NCI-H2029 (cell line): ENCODE data around the gene IQCH.
"Not testable (repeated sequence)": the region's sequence is repeated elsewhere in the genome, so short reads cannot be mapped to it uniquely, and the experiment has no call there.

Source experiments
- DNase-seq: peaks from one replicate; lab custom pipeline; 2025; lab: John Stamatoyannopoulos, UW

Gene IQCH

DNA sequence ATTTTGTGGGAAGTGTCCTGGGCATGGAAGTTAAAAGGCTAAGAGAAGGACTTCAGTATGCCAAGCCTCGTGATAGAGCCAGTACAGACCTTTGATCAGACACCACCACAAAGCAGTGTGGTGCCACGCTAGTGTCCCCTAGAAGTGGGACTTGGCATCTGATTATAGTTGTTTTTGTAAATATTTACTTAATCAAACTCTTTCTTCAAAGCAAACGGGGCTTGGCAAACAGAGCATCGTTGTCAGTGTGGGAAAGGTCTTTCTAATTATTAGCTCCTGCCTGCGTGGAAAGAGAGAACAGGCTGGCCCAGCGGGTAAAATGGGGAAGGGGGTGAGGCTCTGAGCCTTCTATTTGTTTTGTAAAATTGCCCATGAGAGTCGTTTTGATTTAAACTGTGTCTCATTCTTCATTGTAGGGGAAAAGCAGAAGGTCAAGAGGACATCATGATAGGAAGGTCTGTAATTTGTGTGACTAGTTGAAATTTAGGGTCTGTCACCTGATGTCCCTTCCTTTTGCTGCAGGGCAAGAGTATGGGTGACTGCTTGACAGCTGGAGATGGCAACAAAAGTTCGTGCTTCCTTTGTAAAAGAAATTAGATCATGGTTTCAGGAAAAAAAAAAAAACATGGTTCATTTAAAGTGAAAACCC lies 105.0 kb downstream of the IQCH start:
- no peak for DNase-seq

- DNase-seq, result no peak
Observed at GRCh38 chr15:67361100-67361499, 106.5 kb downstream of the IQCH start.

DNA sequence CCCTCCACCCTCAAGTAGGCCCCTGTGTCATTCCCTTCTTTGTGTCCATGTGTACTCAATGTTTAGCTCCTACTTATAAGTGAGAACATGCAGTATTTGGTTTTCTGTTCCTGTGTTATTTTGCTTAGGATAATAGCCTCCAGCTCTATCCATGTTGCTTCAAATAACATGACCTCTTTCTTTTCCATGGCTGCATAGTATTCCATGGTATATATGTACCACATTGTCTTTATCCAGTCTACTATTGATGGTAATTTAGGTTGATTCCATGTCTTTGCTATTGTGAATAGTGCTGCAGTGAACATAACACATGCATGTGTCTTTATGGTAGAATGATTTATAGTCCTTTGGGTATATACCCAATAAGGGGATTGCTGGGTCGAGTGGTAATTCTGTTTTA lies 109.1 kb downstream of the IQCH start:
- DNase-seq, result not testable (repeated sequence)

DNA sequence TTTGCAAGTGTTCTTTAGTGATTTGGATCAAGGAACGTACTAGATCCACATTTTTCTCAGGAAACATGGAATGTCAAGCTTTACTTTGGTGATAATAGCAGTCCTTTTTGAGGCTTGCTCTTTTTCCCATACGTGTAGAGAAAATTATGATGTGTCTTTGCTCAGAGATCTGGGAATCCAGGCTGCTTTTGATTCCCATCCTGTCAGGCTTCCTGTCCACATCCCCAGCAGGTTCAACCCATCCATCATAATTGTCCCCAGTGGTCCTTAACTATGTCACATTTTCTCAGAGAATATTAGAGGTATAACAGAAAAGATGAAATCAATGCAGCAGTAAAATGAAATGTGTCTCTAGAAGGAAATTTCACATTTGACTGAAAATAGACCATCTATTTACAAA lies 111.4 kb downstream of the IQCH start:
- no peak for DNase-seq

- DNase-seq, result no peak
Observed at GRCh38 chr15:67366904-67367303, 112.3 kb downstream of the IQCH start.

DNA sequence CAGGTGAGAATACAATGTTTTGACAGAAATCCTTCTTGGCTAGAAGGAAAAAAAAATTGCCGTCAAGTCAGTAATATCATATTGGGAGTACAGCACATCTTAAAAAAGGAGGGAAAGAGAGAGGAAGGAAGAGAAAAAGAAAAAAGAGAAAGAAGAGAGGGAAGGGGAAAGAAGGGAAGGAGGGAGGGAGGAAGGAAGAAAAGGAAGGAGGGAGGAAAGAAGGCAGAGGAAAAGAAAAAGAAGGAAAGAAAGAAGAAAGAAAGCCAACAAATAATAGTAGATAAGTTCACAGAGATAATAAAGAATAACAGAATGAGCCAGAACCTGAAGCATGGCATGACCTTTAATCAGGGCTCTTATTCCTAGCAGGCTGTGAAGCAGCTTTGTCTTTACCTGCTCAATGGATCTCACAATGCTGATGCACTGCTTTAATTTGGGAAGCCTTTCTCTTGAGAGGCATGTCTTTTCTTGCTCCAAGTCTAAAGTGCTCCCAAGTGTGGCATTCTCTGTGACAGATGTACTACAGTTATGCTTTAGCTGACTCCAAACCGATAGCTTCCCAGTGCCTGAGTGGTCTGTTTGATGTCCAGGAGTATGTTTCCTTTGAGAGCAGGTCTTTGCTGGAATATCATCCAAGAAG lies 114.9 kb downstream of the IQCH start:
- no peak for DNase-seq

DNA sequence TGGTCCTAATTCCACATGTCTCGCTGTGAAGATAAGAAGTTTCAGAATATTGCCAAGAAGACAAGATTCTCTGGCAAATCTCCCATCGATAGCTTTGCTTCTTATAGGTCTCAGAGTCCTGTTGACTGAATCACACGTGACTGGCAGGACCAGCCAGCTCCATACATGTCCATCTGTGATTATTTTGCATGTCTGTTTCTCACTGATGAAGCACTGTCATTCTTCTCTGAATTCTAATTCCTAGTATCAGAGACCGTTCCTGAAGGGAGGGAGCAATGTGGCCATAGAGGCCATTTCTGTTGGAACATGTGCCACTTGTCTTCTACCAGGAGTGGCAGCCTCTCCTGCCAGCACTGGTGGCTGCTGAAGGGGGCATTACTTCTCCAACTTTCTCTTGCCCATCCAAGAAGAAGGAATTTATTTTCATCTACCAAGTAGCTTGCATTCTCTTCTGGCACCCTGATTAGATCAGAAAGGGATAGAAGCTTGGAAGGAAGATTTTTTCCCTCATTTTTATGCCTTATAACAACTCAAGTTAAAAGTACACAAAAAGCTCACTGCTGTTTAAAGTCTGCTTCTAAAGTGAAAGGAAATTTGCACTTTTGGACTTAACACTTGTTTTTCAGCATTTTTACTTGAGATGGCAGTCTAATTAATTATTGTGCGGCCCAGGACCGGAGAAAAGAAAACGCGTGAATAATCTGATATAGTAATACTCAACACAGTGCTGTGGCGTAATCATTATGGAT lies 115.8 kb downstream of the IQCH start:
- DNase-seq, result no peak

DNA sequence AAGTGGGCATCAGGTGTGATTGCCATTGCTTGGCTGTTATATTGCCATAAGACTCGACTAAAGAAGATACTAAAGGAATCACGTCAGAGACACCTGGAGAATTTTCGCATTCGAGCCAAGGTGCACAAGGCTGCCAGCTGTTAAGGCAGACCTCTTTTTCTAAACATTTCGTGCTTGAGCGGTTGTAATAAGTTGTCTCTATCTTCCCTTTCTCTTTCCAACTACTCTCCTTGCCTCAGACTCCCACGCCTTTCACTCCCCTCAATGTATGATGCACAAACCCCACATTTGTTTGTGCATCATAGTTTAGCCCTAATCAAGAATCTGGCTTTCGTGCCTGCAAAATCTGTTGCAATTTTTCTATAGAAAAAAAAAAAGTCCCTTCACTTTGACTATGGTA lies 118.0 kb downstream of the IQCH start:
- DNase-seq, result no peak

DNA sequence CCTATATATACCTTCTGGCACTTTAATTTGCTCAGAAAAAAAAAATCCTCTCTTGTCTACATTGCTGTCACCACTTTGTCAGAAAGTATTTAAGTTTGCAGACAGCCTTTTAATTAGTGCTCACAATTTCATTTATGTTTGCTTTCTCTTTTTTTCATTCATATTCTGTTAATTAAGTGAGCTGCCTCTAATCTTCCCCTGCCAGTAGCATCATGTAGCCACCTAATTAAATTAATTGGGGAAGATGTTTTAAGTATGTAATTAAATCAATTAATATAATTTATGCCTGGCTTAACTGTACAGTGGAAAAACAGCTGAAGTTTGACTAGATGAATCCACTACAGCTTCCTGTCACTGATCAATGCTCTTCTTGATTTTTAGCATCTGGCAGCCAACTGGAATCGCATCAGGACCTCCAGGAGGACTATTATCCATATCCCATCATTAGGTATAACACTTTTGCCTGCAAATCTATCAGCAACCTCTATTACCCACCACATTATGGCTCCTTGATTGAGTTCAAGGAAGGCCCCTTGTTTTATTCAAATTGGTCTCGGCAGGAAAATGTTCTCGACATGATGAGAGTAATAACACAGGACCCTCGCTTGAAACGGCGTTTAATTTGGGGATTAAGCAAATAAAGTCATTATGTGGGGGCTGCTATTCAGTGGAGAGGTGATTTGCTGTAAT lies 118.5 kb downstream of the IQCH start:
- no peak for DNase-seq

GRCh38 chr15:67373971-67374370 lies 119.4 kb downstream of the IQCH start:
- no peak for DNase-seq

GRCh38 chr15:67379530-67379929 lies 124.9 kb downstream of the IQCH start:
- no peak for DNase-seq

DNA sequence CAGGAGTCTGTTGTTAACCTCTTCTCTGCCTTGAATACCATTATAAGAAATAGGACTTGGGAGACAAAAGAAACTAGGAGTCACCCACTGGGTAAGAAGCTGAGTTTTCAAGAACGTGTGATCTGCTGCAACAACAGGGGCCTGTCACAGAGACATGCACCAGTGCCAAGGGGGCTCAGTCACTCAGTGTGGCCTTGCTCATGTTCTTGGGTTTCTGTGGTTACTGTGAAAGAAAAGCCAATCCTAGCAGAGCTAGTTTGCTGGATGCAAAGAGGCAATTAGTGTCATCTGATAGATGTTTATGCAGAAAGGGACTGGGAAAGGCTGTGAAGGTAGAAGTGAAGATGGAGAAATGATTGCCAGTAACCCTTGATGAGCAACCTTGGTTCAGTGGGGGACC lies 126.3 kb downstream of the IQCH start:
- DNase-seq, result no peak

DNA sequence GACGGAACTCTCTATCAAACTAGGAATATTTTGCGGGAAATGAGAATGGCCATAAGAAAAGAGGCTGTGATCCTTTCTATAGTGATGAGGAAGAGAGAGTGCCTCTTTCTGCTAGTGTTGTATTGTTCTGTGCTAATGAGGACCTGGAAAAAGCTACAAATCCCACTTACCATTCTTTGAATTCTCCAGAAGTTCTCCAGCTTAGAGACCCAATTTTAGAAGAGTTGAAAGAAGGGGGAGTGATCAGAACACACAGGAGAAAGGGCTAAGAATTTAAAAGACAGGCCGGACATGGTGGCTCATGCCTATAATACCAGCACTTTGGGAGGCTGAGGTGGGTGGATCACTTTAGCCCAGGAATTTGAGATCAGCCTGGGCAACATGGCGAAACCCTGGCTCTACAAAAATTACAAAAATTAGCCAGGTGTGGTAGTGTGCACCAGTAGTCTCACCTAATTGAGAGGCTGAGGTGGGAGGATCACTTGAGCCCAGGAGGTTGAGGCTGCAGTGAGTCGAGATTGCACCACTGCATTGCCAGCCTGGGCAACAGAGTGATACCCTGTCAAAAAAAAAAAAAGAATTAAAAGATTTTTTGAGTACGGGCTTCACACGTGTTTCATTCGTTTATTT lies 126.9 kb downstream of the IQCH start:
- no peak for DNase-seq

DNA sequence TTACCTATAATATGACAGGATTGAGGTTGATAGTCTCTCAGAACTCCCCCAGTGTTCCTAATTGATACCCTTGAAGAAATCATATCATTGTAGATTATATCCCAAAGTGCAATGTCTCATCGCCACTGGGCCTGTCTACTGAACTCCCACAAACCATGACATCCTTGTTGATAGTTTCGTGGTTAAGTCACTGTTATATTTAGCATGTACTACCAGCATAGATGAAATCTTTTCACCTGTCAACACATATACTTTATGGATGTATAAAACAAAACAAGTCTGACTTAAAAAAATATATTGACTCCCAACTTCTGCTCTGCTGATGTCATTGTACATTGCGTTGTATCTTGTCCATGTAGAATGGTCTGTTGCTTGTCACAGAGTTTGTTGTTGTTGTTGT lies 128.1 kb downstream of the IQCH start:
- DNase-seq, result no peak

GRCh38 chr15:67383899-67384298 lies 129.3 kb downstream of the IQCH start:
- no peak for DNase-seq

- no peak for DNase-seq
Observed at GRCh38 chr15:67384761-67385160, 130.2 kb downstream of the IQCH start.

DNA sequence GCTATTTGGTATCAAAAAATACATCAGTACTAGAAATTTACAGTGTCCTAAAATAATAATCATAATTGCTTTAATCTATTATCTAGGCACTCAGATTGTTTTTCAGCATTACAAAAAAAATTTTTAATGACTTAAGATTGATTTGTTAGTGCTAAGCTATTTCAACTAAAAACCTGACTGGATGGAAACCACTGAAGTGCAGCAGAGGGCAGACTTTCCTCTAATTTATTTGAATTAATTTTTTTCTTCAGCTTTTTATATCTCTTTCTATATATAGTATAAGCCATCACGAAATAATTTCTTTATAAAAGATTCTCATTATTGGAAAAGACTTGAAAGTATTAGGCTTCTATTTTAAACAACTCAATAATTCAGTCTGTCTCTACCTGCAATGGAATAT lies 131.4 kb downstream of the IQCH start:
- no peak for DNase-seq

- DNase-seq, result no peak
Observed at GRCh38 chr15:67386947-67387346, 132.4 kb downstream of the IQCH start.

GRCh38 chr15:67389975-67390374 lies 135.4 kb downstream of the IQCH start:
- DNase-seq, result no peak

DNA sequence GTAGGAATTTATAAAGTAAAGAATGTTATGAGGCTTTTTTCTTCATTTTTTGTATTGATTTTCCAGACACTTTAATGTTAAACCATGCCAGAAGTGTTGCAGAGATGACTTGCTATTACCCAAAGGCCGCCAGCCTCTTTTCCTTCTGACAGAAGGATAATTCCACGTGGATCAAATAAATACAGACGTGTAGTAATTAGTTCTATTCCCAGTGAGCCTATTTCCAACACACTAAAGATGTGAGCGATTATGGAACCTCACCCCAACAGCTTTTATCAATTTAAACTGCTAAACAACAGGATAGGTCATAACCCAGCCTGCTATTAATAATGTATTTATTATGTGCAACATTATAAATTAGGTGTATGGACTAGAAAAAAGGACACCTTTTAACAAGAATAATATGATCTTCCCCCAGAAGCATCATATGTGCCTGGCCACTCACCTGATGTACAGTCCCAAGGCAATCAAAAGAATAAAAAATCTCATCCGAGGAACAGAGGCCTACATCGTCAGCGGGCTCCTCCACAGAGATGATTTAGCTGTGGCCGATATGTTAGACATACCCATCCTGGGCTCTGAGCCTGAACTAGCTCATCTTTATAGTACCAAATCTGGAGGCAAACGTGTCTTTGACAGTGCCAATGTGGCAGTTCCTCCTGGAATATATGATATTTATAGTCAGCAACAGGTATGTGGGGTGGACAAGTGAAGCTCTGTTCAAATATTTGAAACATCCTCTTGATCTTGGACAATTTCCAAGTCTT lies 140.5 kb downstream of the IQCH start:
- DNase-seq, result no peak

DNA sequence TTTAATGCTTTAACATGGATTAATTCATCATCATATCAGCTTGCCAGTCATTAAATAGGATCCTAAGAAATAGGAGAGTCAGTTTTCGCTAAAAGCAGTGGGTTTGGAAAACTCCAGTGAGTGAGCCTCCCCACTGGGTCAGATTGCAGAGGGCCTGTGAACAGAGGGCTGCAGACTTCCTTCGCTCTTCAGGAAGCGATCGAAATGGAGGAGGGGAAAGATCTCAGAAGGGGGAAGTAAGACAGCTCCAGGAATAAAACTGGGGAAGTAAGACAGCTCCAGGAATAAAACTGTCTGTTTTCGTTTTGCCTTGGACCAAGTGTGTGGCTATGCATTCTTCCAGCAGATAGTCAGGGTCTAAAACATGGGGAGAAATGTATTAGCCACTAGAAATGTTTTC lies 141.5 kb downstream of the IQCH start:
- DNase-seq, result no peak

DNA sequence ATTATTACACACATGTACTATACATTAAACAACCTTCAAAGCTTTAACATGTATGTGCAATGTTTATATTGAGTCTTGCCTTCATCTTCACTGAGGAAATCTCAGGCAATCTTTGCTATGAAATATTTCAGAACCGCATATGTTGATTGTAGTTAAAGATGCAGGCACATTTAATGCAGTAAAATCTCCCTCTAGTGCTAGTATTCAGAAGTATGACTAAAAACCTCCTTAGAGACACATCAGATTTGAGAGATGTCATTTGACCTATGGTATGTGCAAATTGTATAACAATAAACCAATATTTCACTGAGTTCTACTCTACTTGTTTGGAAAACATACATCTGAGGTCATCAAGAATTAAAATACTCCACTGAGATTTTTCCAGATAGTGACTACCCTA lies 142.6 kb downstream of the IQCH start:
- no peak for DNase-seq
